OCI-LY7 (cell line): ENCODE data around the gene CREB5.

Experiments
- CTCF ChIP-seq: fragments of 200-600 bp; sonication (generic); conservative IDR thresholded peaks from 2 replicates; pipeline ENCODE4 v1.5.1; 2014; ENCODE audit warnings: mild to moderate bottlenecking, antibody characterized with exemption, low read length, moderate library complexity, mixed read lengths
- EZH2phosphoT487 ChIP-seq: fragments of 200-600 bp; sonication (generic); IDR thresholded peaks from 2 replicates; pipeline ENCODE4 v1.6.1; 2018; ENCODE audit warnings: low read depth, borderline replicate concordance, mild to moderate bottlenecking, mixed run types, antibody characterized with exemption, low read length, moderate library complexity, mixed read lengths

GRCh38 chr7:28643584-28644340 lies 231.4 kb downstream of the CREB5 start:
- TF ChIP-seq CTCF, result no peak
- no peak for TF ChIP-seq EZH2phosphoT487
